ENCODE results near the gene DMRT1. TPM values are rescaled to one million over a fixed set of nuclear protein-coding genes. Genes with fewer than 3 reads are reported as not detected.
"Not testable (repeated sequence)": the region's sequence is repeated elsewhere in the genome, so short reads cannot be mapped to it uniquely, and the experiment has no call there.

The DMRT1 gene
- total RNA-seq, 1 donor from 2014 or later = not detected

- ATAC-seq = no peak
These were observed 154.3 kb downstream of the DMRT1 start for GRCh38 chr9:995781-996180.

GRCh38 chr9:998299-999110 is 157.0 kb downstream of the DMRT1 start:
- not testable (repeated sequence) for DNase-seq (ENCODE audit: low spot score)

More at GRCh38 chr9:995781-996180, 154.3 kb downstream of the DMRT1 start:
- no peak for DNase-seq (ENCODE audit: low spot score)

GRCh38 chr9:1001838-1002237 is 160.3 kb downstream of the DMRT1 start:
- DNase-seq (ENCODE audit: low spot score) (no peak), ATAC-seq (peak; percentile 69)

More at GRCh38 chr9:998299-999110, 157.0 kb downstream of the DMRT1 start:
- ATAC-seq = not testable (repeated sequence)

- ATAC-seq = no peak
These were observed 161.2 kb downstream of the DMRT1 start for GRCh38 chr9:1002678-1003077.

GRCh38 chr9:1005043-1005667 is 163.7 kb downstream of the DMRT1 start:
- ATAC-seq = peak; percentile 72
- no peak for DNase-seq (ENCODE audit: low spot score)

More at GRCh38 chr9:1002678-1003077, 161.2 kb downstream of the DMRT1 start:
- no peak for DNase-seq (ENCODE audit: low spot score)

- ATAC-seq (no peak), DNase-seq (ENCODE audit: low spot score) (no peak)
These were observed 165.8 kb downstream of the DMRT1 start for GRCh38 chr9:1007312-1007711.

GRCh38 chr9:1008216-1008615 is 166.7 kb downstream of the DMRT1 start:
- ATAC-seq = no peak

GRCh38 chr9:1009101-1009707 is 167.7 kb downstream of the DMRT1 start:
- peak; percentile 98 for ATAC-seq

More at GRCh38 chr9:1008216-1008615, 166.7 kb downstream of the DMRT1 start:
- no peak for DNase-seq (ENCODE audit: low spot score)

GRCh38 chr9:1013021-1013420 is 171.5 kb downstream of the DMRT1 start:
- DNase-seq (ENCODE audit: low spot score) (no peak), ATAC-seq (no peak)

More at GRCh38 chr9:1009101-1009707, 167.7 kb downstream of the DMRT1 start:
- DNase-seq (ENCODE audit: low spot score) = peak; percentile 85

- ATAC-seq (no peak), DNase-seq (ENCODE audit: low spot score) (no peak)
These were observed 172.7 kb downstream of the DMRT1 start for GRCh38 chr9:1014225-1014624.

GRCh38 chr9:1014640-1015039 is 173.1 kb downstream of the DMRT1 start:
- ATAC-seq (no peak), DNase-seq (ENCODE audit: low spot score) (no peak)

- DNase-seq (ENCODE audit: low spot score) (peak; percentile 53), ATAC-seq (peak; percentile 98)
These were observed 176.6 kb downstream of the DMRT1 start for GRCh38 chr9:1018121-1018520.

Other genes starting within 250 kb of the DMRT1 start
- not detected for gene DMRT3, start 135.0 kb downstream of the DMRT1 start, total RNA-seq
- not detected for gene DMRT2, start 208.7 kb downstream of the DMRT1 start, total RNA-seq

Measured in left lobe of liver (tissue), 2 donors.